ACHN (cell line): ENCODE data around the gene FHIT.
A peak's percentile ranks its signal among the peaks of the same experiment; 100 is the strongest.

Source experiments
- DNase-seq: peaks from one replicate; pipeline ENCODE4 v3.0.0-alpha.2; 2015
- in situ Hi-C: cut with HindIII; loops from 2 replicates; pipeline ENCODE4 v1.10.0; 2017; ENCODE audit warnings: low sequenced_read_pairs, low pct_ligation_motif_present, low pct_unique_long_range_greater_than_20kb

FHIT gene

DNA sequence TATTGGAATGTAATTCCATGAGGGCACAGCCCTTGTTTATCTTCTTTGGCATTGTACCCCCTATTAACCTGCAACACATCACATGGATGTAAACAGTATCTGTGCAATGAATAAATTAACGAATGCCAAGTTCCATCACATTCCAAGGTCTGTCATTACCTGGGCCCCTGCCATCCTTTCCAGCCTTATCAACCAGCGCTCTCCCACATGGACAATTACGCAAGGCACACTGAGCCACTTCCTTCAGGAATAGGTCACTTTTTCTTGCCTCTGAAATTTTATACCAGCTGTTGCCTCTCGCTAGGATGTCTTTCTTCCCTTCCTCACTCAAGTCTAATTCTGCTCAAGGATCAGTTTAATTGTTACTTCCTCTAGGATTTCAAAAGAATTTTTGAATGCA is 1149.6 kb downstream of the FHIT start:
- DNase-seq: no peak
- in situ Hi-C loops: no loop called here

DNA sequence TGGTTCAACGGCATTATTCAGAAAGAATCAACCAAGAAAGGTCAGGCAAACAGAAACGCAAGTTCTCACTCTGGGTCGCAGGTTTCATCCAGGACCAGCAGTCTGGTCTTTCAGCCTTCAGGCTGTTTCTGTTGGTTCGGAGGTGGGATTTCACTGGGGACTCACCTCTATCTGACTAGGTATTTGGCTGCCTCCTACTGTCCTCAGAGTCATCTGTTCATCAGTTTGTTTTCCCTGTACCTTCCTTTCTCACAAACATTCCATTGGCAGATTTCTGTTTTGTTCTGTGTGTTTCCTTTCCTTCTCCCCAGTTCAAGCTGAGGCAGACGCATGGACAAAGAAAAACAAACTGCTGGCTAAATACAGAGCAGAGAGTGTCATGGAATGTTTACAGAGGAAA is 1154.8 kb downstream of the FHIT start:
- DNase-seq: no peak
- in situ Hi-C loops: no loop called here

DNA sequence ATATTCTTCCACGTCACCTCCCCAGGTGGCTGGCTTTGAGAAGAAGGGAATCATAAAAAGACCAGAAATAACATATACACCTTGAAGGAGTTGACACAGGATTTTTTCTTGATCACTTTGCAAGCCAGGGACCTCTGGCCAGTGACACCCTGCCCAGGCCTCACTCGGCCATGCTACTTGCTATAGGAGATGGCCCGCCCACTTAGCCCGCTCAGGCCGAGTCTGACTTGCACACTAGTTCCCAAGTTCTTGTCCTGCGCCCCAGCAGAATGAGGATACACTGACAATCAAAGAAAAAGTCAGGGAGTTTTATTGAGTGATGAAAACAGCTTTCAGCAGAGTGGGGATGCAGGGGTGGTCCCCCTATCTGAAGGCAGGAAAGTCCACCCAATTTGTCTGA is 1155.3 kb downstream of the FHIT start:
- no peak for DNase-seq
- in situ Hi-C loops: no loop called here

DNA sequence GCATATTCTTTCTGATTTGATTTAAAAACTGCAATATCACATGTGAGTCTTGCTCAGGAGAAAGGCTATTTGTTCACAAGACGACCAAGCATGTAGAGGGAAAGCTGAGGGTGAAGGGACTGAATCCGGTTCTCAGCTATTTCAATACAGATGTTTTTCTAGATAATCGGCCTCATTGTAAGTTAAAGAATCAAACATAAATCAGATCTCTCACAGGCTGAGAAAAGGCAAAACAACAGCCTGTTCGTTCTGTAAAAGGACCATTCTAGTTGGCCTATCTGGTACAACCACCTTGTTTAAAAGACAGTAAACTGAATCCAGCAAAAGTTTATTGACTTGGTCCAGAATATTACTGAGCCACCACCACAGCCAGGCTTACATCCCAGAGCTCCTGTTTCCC is 1155.7 kb downstream of the FHIT start:
- in situ Hi-C loops: no loop called here
- DNase-seq: no peak

DNA sequence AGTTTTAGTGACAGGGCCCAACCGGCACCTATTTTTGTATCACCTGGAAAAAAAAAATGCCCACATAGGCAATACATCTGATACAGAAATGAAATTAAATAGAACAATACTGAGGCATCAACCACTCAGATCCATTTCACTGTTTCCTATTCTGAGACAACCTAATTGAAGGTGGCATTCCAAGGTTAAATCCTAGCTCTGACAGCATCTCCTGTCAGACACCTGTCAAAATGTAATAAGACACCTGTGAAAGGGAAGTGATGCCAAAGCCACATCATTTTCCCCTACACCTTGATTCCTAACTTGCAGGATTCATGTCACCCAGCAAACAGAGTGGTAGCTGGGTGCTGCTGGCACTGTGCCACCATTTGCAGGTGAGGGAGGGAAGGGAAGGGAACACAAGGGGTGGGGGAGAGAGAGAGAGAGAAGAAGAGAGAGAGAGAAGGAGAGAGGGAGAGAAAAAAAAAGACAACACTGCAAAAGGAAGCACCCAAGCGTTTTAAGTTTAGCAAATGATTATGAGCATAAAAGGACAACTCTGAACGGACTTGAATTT is 1156.8 kb downstream of the FHIT start:
- in situ Hi-C loops: no loop called here
- DNase-seq: no peak

DNA sequence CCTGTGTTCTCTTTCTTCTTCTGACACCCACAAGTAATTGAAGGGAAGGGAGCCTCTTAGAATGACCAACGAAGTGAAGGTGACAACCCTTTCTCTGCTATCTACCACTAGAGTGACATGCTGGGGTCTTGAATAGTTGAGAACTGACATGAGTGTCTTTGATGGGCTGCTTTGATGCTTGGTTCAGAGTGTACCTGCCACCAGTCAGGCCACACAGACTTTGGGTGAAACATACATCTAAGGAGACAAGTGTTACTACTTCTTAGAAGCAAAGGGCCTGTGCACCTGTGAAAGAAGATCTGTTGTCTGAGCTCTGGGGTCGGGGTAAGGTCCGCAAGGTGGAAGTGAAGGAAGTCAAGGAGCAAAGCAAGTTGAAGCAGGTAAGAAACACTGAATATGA is 1160.7 kb downstream of the FHIT start:
- no peak for DNase-seq
- in situ Hi-C loops: no loop called here

DNA sequence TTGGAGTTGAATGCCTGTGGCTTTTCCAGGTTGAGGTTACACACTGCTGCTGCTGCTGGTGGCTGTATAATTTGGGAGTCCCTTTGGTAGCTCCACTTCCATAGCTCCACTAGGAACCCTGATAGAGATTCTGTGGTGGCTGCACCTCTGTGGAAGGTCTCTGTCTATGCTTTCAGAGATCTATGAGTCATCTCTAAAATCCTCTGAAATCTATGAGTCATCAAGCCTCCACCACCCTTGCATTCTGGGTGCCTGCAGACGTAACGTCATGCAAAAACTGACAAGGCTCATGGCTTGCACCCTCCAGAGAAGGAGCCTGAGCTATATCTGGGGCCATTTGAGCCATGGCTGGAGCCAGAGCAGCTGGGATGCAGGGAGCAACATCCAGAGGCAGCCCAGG is 1164.4 kb downstream of the FHIT start:
- in situ Hi-C loops: no loop called here
- DNase-seq: peak; percentile 22

DNA sequence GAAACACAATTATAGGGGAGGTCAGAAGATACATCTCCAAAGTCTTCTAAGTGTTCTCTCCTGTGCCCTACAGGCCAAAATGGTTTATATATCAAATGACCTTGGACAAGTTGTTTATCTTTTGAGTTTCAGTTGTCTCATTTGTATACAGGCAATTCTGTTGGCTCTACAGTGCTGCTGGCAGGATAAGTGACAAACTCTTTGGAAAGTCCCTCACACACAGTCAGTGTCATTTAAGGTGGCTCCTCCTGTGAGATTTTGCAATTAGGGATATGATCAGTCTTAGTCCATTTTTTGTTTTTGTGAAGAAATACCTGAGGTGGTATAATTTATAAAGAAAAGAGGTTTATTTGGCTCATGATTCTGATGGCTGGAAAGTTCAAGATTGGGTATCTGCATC is 1165.6 kb downstream of the FHIT start:
- no peak for DNase-seq
- in situ Hi-C loops: no loop called here

DNA sequence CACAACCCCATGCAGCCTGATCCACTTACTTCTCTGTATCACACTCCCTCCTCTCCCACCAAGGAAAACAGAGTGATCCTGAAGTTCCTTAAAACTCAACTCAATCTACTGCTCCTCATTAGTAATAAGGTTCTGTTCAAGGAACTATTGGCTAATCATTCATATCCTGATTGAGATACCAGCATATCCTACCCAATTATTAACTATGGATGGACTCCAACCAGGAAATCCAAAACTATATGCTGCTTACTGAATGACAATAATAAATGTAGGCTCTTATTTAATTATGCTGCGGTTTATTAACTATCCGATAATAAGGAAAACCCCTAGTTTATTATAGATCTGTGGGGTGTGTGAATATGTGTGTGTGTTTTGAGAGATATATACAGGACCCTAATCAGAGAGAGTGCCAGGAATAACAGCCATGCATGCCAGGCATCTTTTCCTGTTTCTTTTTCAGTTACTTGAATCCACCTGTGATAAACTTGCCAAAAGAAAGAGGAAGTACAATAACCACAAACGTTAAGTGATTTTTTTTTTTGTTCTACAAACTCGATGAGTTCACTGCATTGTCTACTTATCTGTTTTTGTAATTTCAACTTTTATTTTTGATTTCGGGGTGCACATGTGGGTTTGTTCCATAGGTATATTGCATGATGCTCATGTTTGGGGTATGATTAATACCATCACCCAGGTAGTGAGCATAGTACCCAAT is 1169.7 kb downstream of the FHIT start:
- DNase-seq: no peak
- in situ Hi-C loops: no loop called here

DNA sequence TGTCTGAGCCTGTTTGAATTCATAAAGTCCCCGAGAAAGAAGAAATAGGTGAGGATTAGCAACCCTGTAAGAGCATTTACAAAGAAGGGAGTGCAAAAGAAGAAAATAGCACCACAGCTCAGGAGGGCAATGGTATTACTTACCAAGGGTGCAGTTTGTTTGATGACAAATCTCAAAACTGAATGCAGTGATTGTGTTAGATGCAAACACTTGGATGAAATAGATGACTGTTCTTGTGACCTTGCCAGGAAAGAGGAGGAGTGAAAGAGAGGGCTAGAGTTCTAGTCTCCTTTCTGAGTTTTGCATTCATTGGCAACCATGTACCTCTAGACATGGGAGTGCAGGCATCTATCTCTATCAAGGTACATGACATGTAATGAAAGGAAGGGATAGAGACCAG is 1170.6 kb downstream of the FHIT start:
- DNase-seq: no peak
- in situ Hi-C loops: no loop called here

DNA sequence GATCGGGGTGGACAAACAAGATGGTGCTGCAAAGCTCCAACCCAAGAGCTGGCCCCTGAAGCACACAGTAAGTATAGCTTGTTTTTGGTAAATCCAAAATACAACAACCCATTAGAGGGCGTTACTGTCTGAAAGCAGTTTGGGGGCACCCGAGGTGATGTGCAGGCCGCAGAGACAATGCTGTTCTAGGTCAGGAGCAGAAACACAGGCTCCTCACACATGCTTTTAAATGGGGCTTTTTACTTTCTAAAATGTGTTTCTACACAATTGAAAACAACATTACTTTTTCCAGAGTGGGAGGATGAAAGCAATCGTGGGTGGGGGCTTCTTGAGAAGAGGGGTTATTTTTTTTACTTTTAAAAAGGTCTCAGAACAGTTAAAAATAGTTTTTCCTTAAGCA is 1172.2 kb downstream of the FHIT start:
- in situ Hi-C loops: no loop called here
- DNase-seq: no peak

DNA sequence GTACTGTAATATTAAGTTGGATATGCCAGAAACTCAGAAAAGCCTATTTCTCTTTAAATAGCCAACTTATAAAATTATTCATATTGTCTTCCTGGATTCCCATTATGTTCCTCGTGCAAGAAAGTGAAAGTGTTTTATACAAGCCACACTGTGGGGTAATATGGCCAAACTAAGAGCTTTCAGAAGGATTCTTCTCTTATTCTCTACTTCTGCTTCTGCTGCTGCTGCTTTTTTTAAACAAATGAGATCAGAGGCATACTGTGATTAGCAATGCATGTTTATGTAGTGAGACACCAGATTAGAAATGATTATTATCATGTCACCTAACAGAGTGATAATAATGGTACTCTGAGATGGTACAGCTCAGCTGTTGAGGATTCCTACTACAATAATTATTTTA is 1174.9 kb downstream of the FHIT start:
- in situ Hi-C loops: no loop called here
- peak; percentile 12 for DNase-seq

DNA sequence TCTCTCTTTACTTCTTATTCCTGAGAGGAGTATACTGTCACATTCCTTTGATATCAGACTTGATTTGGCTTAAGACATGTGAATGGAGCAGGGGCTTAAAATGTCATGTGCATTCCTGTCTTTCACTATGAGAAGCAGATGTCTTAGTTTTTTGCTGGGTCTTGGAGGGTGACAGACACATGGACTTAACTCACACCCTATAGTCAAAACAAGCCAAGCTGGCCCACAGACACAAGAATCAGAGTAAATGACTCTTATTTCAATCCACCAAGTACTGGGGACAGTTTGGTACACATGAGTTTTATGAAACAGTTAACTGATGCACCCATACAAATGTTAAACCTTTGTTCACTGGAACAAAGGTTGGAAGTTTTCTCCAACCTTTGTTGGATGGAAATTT is 1177.3 kb downstream of the FHIT start:
- no peak for DNase-seq
- in situ Hi-C loops: no loop called here

DNA sequence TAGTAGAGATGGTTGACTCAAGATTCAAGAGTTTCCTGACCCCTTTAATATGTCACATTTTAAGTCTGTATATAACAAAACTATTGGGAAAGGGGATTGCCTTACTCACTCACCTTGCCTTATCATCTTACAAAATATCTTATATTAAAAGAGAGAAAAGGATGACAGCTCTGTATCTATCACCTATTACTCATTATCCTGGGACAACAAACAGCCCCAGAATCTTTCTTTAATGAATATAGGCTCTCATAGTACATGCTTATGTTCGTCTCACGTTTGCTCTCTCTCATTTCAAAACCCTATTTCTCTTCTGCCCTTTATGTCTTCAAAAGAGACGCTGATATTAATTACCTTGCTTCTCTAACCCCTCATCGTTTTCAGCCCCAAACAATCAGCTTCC is 1178.0 kb downstream of the FHIT start:
- DNase-seq: no peak
- in situ Hi-C loops: no loop called here

DNA sequence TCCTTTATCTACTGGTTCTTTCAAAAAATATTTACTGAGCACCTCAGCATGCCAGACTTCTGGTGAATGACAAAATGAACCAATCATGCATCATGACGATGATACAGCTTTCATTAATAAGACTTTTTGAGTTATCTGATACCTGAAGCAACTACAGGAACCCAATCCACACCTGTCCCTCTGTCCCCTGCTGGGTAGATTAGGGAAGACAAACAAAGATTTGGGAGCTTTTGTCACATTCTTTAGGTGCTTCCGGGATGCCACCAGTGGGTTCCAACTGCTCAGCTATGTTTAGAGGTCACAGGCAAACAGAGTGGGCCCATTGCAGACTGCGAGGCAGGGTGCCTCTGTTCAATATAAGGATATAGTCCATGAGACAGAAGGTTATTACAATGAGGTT is 1180.9 kb downstream of the FHIT start:
- DNase-seq: no peak
- in situ Hi-C loops: no loop called here

DNA sequence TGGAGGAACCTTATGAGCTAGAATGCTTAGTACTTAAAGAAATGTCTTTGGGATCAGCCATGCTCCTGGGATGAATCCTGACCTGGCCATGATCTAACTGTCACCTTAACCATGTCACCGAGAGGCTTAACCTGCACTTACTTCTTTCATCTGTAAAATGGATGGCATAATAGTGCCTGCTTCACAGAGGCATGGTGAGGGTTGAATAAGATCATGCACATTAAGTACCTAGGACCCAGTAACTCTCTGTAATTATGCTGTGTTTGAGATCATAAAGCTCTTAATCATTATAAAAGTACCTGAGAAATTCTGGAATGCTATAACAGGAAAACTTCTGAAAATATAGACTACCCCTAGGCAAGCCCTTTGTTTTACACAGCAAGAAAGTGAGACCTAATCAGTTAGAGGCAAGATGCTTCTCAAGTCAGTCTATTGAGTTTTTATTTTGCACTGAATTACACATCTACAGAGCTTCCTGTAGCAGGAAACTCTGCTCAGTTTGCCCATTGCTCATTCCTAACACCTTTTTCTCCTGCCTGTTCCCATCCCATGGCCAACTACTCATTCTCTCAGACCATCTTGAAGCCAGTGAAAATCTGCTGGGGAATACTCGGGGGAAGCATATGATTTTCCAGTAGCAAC is 1185.9 kb downstream of the FHIT start:
- DNase-seq: no peak
- in situ Hi-C loops: no loop called here

DNA sequence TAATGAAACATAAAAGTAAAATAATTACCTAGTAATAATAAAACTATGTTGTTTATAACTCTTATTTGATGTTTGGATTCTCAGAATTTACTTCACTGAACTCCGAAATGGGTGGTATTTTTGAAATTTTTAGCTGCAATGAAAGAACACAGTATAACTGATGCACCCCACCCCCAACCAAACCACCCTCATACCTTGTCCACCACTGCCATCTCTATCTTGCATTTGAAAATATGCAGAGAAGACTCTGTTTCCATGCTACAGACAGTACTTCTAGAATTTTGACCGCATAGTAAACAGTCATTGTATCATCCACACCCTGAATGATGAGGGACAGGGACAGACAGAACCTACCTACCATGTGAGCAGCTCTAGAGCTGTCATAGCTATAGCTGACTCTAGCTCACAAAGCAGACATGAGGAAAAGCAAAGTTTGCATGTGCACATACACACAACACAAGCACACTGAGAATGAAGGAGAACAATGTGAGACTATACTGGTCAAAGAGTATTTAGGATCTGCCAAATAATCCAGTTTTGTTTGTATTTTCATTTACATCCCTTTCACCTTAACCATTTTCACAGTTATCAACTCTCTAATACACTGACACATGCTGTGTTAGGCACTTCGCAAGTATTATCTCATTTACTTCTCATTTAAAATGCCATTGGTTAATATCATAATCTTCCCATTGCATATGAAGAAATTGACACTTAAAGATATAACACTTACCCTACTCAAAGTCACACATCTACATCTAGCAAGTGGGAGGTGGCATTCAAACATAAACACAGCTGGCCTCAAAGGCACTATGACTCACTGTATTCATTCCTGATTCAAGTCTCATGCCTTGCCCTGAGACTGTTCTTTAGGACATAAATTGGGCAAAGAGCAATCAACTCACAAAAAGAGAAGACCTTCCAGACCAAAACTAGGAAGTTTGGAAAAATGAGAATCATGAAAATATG is 1186.8 kb downstream of the FHIT start:
- no peak for DNase-seq
- in situ Hi-C loops: no loop called here

DNA sequence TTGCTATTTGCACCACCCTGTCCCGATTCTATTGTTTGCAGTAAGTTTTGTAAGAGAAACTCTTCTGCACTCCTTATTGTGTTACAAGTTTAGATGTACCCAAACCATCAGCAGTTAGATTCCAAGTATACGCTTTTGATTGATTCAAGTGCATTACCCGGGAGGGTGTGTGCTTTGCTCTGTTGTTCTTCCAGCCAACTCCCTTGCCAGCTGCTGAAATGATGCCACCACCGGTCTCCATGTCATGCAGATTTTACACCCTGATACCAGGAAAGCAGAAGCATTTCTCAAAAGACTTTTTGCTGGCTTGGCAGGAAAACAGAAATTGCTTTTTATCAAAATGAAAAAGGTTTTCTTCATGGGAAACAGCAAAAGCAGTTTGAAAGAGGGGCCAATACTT is 1194.8 kb downstream of the FHIT start:
- in situ Hi-C loops: no loop called here
- no peak for DNase-seq

DNA sequence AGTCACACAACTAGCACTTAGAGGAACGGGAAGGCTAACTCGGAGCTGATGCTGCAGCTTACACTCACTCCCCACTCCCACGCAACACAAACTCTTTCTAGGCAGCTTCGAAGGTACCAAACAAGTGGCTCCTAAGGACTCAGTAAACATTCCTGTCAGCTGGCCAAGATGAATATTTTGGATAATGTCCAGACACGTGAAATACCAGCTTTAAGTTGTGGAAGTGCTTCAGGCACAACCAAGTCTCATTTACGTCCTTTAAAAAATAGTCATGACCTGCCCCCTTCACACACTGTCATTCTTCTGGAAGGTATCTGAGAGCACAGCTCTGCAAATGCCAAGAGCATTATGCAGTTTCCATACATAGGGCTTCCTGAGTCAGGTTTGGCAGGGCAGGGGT is 1195.5 kb downstream of the FHIT start:
- in situ Hi-C loops: no loop called here
- no peak for DNase-seq
